Measurements from ENCODE around the gene TPPP3. TPM values are rescaled to one million over a fixed set of nuclear protein-coding genes. Genes with fewer than 3 reads are reported as not detected.

TPPP3 gene
- total RNA-seq, 4 donors from 2014 or later, result 32.0 to 116 (median 41.3) TPM

DNA sequence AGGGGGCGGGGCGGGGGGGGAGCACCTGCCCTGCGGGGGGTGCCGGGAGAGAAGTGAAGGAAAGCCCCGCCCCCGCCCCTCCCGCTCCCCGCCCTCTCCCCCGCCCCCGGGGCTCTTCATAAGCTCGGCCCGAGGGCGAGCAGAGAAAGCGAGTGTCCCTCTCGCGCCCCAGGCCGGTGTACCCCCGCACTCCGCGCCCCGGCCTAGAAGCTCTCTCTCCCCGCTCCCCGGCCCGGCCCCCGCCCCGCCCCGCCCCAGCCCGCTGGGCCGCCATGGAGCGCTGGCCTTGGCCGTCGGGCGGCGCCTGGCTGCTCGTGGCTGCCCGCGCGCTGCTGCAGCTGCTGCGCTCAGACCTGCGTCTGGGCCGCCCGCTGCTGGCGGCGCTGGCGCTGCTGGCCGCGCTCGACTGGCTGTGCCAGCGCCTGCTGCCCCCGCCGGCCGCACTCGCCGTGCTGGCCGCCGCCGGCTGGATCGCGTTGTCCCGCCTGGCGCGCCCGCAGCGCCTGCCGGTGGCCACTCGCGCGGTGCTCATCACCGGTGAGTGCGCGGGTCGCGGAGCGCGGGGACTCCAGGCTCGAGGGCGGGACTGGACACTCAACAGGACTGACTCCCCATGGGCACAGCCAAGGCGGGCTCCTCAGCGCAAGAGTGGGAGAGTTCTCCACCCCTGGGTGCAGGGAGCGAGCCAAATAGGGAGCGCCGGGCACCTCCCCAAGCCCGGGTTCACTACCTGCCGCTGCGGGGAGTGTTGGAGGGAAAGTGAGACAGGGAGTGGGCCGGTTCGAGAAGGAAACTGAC lies 37.9 kb upstream of the TPPP3 start, which contains the start of gene HSD11B2:
Gene HSD11B2 (plus strand): TSS at position 145 of the 798 bp plus-strand sequence. CDS start 128 bp downstream, at position 273.
- intact Hi-C loops (cut with DNase I), result no loop called here
- DNase-seq (ENCODE audit: extremely low spot score), result no peak
- H3K27ac ChIP-seq (replicated peaks in 1 of 4), result peak within 1 kb of the TSS in 3 of 4 donors; percentile 36 to 53 (median 52)

DNA sequence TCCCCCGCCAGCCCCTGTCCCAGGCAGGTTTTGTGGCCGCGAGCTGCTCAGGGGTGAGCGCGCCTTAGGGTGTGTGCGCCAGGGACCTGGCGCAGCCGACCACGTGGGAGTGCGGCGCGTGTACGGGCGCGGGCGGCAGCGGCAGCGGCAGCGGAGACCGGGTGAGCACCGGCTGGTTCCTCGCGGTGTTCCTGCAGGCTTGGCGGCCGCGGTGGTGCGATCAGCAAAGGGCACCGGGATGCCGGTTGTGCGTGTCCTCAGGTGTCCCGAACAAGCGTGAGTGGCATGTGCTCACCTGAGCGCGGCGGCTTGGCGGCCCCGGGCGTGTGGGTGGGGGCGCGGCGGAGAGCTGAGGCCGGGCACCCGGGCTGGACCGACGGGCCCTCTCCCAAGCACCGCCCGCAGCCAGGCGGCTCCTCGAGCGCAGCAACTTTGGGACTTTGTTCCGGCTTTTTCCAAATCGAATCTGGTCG lies 37.2 kb upstream of the TPPP3 start:
- WGBS, result no CpG with 5 or more reads among the region's 53 CpGs
- H3K27me3 ChIP-seq, result peaks cover 0 to 46% (median 0%) of the 10 kb centered on the region in 4 donors
- peak overlapping the region; percentile 56 to 66 (median 59) for H3K4me3 ChIP-seq
- peaks cover 10 to 43% (median 30%) of the 10 kb centered on the region in 4 donors for H3K4me1 ChIP-seq
- DNase-seq (ENCODE audit: extremely low spot score), result no peak
- H3K9me3 ChIP-seq, result no peaks in the 10 kb centered on the region
- TF ChIP-seq, protein P1, sequence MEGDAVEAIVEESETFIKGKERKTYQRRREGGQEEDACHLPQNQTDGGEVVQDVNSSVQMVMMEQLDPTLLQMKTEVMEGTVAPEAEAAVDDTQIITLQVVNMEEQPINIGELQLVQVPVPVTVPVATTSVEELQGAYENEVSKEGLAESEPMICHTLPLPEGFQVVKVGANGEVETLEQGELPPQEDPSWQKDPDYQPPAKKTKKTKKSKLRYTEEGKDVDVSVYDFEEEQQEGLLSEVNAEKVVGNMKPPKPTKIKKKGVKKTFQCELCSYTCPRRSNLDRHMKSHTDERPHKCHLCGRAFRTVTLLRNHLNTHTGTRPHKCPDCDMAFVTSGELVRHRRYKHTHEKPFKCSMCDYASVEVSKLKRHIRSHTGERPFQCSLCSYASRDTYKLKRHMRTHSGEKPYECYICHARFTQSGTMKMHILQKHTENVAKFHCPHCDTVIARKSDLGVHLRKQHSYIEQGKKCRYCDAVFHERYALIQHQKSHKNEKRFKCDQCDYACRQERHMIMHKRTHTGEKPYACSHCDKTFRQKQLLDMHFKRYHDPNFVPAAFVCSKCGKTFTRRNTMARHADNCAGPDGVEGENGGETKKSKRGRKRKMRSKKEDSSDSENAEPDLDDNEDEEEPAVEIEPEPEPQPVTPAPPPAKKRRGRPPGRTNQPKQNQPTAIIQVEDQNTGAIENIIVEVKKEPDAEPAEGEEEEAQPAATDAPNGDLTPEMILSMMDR (IDR thresholded peaks at IDR 0.05), result no peak
- no peak for TF ChIP-seq POLR2A (IDR thresholded peaks at IDR 0.05; ENCODE audit: low read depth)
- no peak for TF ChIP-seq POLR2AphosphoS5 (IDR thresholded peaks at IDR 0.05)
- no peak for TF ChIP-seq EP300 (IDR thresholded peaks at IDR 0.05)
- intact Hi-C loops (cut with DNase I), result no loop called here
- H3K36me3 ChIP-seq, result peaks cover 0 to 5% (median 2%) of the 10 kb centered on the region in 4 donors
- H3K27ac ChIP-seq (replicated peaks in 1 of 4), result peak overlapping the region in 3 of 4 donors; percentile 9 to 53 (median 52)

More for the DNA sequence above, 37.9 kb upstream of the TPPP3 start, which contains the start of gene HSD11B2:
- Histone ChIP-seq H3K4me3 (peak within 1 kb of the TSS; percentile 56 to 66 (median 59)), H3K36me3 (peaks cover 0 to 11% (median 5%) of the 10 kb centered on the region in 4 donors), H3K27me3 (peaks cover 0 to 40% (median 0%) of the 10 kb centered on the region in 4 donors), H3K4me1 (peaks cover 10 to 43% (median 30%) of the 10 kb centered on the region in 4 donors), H3K9me3 (no peaks in the 10 kb centered on the region)
- no peak for TF ChIP-seq EP300 (IDR thresholded peaks at IDR 0.05)
- TF ChIP-seq, protein P1 (IDR thresholded peaks at IDR 0.05), result peak in 2 of 3 experiments; percentile 13 to 15
- no peak for TF ChIP-seq POLR2A (IDR thresholded peaks at IDR 0.05; ENCODE audit: low read depth)
- TF ChIP-seq POLR2AphosphoS5 (IDR thresholded peaks at IDR 0.05), result no peak
- 6% methylated on average over 8 of the region's 87 CpGs for WGBS

DNA sequence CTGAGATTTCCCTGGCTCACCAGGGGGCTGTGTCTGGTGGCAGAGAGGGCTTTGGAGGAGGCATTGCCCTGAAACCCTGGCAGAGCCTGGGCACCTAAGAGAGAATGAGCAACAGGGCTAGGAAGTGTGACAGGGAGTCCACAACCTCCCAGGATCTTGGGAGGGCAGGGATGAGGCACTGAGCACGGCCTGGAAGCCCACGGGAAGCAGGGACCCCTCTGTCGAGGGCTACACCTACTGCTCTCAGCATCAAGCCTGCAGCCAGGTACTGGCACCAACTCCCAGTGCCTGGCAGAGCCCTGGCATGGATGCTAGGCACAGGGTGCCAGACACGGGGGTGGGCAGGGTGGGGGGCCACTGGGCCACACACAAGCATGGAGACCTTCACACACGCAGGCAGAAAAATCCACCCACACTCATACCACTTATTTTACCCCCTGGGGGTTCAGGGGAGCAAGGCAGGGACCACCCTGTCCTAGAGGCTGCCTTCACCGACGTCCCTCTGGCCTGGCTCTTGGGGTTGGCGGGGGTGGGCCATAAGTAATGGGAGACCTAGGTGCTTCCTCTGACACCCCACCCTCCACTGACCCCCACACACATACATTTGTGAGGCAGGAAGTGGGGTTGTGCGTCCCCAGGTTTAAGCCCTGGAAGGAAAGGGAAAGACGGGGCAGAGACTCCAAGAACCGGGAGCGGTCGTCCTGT lies 36.7 kb upstream of the TPPP3 start:
- peaks cover 10 to 43% (median 30%) of the 10 kb centered on the region in 4 donors for H3K4me1 ChIP-seq
- no peak overlapping the region for H3K27ac ChIP-seq (replicated peaks in 1 of 4)
- WGBS, result 50% methylated on average over 6 of the region's 13 CpGs
- TF ChIP-seq EP300 (IDR thresholded peaks at IDR 0.05) (no peak), POLR2A (IDR thresholded peaks at IDR 0.05; ENCODE audit: low read depth) (no peak), POLR2AphosphoS5 (IDR thresholded peaks at IDR 0.05) (no peak)
- TF ChIP-seq, protein P1 (IDR thresholded peaks at IDR 0.05), result no peak
- no peak for DNase-seq (ENCODE audit: extremely low spot score)
- peak overlapping the region; percentile 56 to 66 (median 59) for H3K4me3 ChIP-seq
- no peaks in the 10 kb centered on the region for H3K36me3 ChIP-seq
- H3K27me3 ChIP-seq, result peaks cover 0 to 52% (median 0%) of the 10 kb centered on the region in 4 donors
- intact Hi-C loops (cut with DNase I), result no loop called here
- no peaks in the 10 kb centered on the region for H3K9me3 ChIP-seq

DNA sequence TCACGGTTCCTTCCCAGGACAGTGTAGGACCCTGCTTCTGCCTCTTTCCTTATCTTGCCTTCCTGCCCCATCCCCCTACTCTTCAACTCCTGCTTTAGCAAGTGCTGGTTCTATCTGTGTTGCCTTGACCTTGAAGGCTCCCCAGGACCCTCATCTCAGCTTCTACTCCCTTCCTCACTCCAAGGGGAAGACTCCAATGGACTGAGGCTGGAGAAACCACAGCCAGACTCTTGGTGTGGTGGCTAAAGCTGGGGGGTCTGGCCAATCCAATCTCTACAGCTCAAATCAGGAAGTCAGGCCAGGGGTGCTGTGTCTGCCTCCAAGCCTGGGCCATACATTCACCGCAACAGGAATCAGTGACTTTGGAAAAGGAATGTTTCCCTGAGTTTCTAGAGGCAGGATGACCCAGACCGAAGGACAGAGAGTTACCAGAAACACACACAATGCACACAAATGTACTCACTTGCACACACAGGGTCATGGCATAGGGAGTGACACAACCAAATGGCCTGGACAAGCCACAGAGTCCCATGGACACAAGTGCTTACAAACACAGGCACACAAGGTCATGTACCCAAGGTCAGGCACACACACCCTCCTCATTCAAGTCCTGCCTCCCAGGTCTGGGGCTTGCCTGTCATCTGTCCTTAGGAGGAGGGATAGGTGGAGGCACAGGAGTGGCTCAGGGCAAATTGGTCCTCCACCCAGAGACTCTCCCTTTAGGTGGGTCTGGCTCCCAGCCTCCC lies 35.9 kb upstream of the TPPP3 start:
- Histone ChIP-seq H3K4me3 (no peak overlapping the region), H3K27me3 (peaks cover 0 to 57% (median 0%) of the 10 kb centered on the region in 4 donors), H3K27ac (replicated peaks in 1 of 4) (no peak overlapping the region), H3K4me1 (peaks cover 10 to 43% (median 30%) of the 10 kb centered on the region in 4 donors), H3K9me3 (no peaks in the 10 kb centered on the region), H3K36me3 (no peaks in the 10 kb centered on the region)
- intact Hi-C loops (cut with DNase I), result no loop called here
- no peak for DNase-seq (ENCODE audit: extremely low spot score)
- TF ChIP-seq POLR2AphosphoS5 (IDR thresholded peaks at IDR 0.05) (no peak), POLR2A (IDR thresholded peaks at IDR 0.05; ENCODE audit: low read depth) (no peak), EP300 (IDR thresholded peaks at IDR 0.05) (no peak)
- TF ChIP-seq, protein P1 (IDR thresholded peaks at IDR 0.05), result no peak
- WGBS, result 97% methylated on average over 3 of the region's 3 CpGs

Measured in esophagus muscularis mucosa (tissue), 4 donors.